GM18526 (cell line): Measurements from ENCODE around the gene HACL1.

Experiments
- POLR2A ChIP-seq: IDR thresholded peaks from 3 replicates; pipeline ENCODE4 v1.6.1; 2011; ENCODE audit not compliant: insufficient read length; ENCODE audit errors: extremely low read depth

Gene HACL1

GRCh38 chr3:15520185-15520584 is 81.2 kb downstream of the HACL1 start:
- TF ChIP-seq POLR2A, result no peak

GRCh38 chr3:15519096-15519495 is 82.3 kb downstream of the HACL1 start:
- no peak for TF ChIP-seq POLR2A

- no peak for TF ChIP-seq POLR2A
Measured at GRCh38 chr3:15514663-15515340, 86.6 kb downstream of the HACL1 start.

GRCh38 chr3:15513810-15514662 is 87.3 kb downstream of the HACL1 start:
- TF ChIP-seq POLR2A, result no peak

- TF ChIP-seq POLR2A, result no peak
Measured at GRCh38 chr3:15513116-15513515, 88.3 kb downstream of the HACL1 start.

GRCh38 chr3:15512166-15512565 is 89.2 kb downstream of the HACL1 start:
- no peak for TF ChIP-seq POLR2A

- no peak for TF ChIP-seq POLR2A
Measured at GRCh38 chr3:15511156-15511555, 90.2 kb downstream of the HACL1 start.
